Activated naive CD4-positive, alpha-beta T cell treated with anti-CD3 and anti-CD28 coated beads for 36 hours (primary cell): ENCODE measurements around the gene RECQL. TPM values are rescaled to one million over a fixed set of nuclear protein-coding genes. Genes with fewer than 3 reads are reported as not detected.

Experiments used
- total RNA-seq, 2 experiments: library from RNA; stranded (reverse); gene quantifications; one replicate each; pipeline ENCODE4 v1.2.3, GENCODE V29; 2021

RECQL gene
- total RNA-seq, 2 experiments from 2014 or later: 89.8 to 93.7 TPM

Other genes with a start within 250 kb of the RECQL start
- gene SLCO1A2, start 166.7 kb downstream of the RECQL start, total RNA-seq: not detected
- gene IAPP, start 128.7 kb downstream of the RECQL start, total RNA-seq: not detected
- 10 to 100 TPM; 21.0 to 21.6 TPM for gene PYROXD1, start 64.0 kb downstream of the RECQL start, total RNA-seq
- gene GOLT1B, start 154 bp upstream of the RECQL start, total RNA-seq: 10 to 100 TPM; 36.2 to 36.8 TPM
- under 1 TPM; 0.50 to 0.57 TPM for gene SPX, start 24.7 kb upstream of the RECQL start, total RNA-seq
- not detected for gene GYS2, start 103.2 kb upstream of the RECQL start, total RNA-seq
- 1,000 to 10,000 TPM; 2,296 to 2,461 TPM for gene LDHB, start 156.2 kb upstream of the RECQL start, total RNA-seq